Esophagus muscularis mucosa (tissue), 4 donors: ENCODE measurements around the gene DNER. TPM values are rescaled to one million over a fixed set of nuclear protein-coding genes. Genes with fewer than 3 reads are reported as not detected.

ENCODE experiments used
- DNase-seq: peaks from one replicate; pipeline ENCODE4 v3.0.0-alpha.2; 2017; ENCODE audit errors: extremely low spot score
- H3K27ac ChIP-seq, 4 donors: fragments of 200-600 bp; sonication (generic); replicated peaks in 1 of 4; 1 replicate in 3 of 4; 2 replicates in 1 of 4; pipeline ENCODE4 v1.5.1; 2016 to 2019; ENCODE audit warnings: mild to moderate bottlenecking in 1 of 4
- H3K27me3 ChIP-seq, 4 donors: fragments of 200-600 bp; sonication (generic); one replicate each; pipeline versions ENCODE4 v1.5.1 to v1.6.0; 2016 to 2019
- H3K36me3 ChIP-seq, 4 donors: fragments of 200-600 bp; sonication (generic); one replicate each; pipeline ENCODE4 v1.5.1; 2016 to 2019
- H3K4me1 ChIP-seq, 4 donors: fragments of 200-600 bp; sonication (generic); one replicate each; pipeline ENCODE4 v1.5.1; 2016 to 2019
- H3K4me3 ChIP-seq, 4 donors: fragments of 200-600 bp; sonication (generic); 1 replicate in 2 of 4; 2 replicates in 2 of 4; pipeline ENCODE4 v1.5.1; 2016 to 2019; ENCODE audit warnings: mild to moderate bottlenecking in 4 of 4, moderate library complexity in 1 of 4
- H3K9me3 ChIP-seq, 4 donors: fragments of 200-600 bp; sonication (generic); 1 replicate in 3 of 4; 2 replicates in 1 of 4; pipeline ENCODE4 v1.5.1; 2016 to 2019
- CTCF ChIP-seq, 3 experiments: fragments of 200-600 bp in 2 of 3; fragments of 450-650 bp in 1 of 3; sonication (generic) in 2 of 3; IDR thresholded peaks; one replicate each; pipeline ENCODE4 v1.5.1; 2017 to 2019; ENCODE audit warnings: antibody characterized with exemption in 3 of 3, mild to moderate bottlenecking in 2 of 3, moderate library complexity in 1 of 3
- EP300 ChIP-seq: sonication (generic); formaldehyde crosslinking; IDR thresholded peaks from one replicate; pipeline ENCODE4 v1.6.1; 2017; ENCODE audit warnings: antibody characterized with exemption
- POLR2A ChIP-seq: fragments of 450-650 bp; IDR thresholded peaks from one replicate; pipeline ENCODE4 v1.6.1; 2017; ENCODE audit warnings: antibody characterized with exemption, moderate library complexity, mild to moderate bottlenecking, low read depth
- POLR2AphosphoS5 ChIP-seq, 2 donors: sonication (generic); formaldehyde crosslinking; IDR thresholded peaks; one replicate each; pipeline ENCODE4 v1.6.1; 2017; ENCODE audit warnings: antibody characterized with exemption in 2 of 2
- WGBS: methylation state at CpG from one replicate; pipeline ENCODE4 v1.1.5; 2018; 5-methylcytosine and 5-hydroxymethylcytosine counted together
- intact Hi-C: fragments of 100-400 bp; cut with DNase I; formaldehyde crosslinking; loops from one replicate; pipeline ENCODE4 v1.15.1; 2023
- total RNA-seq, 4 donors: library from RNA; depleted of rRNA; stranded (reverse); fragments of >200 nt; gene quantifications; one replicate each; pipeline versions ENCODE4 v1.1.0 to v1.2.1, GENCODE V29; 2016

The DNER gene
- total RNA-seq, 4 donors from 2014 or later, result 2.9 to 5.3 (median 4.6) TPM

- intact Hi-C loops, result no loop called here
- Histone ChIP-seq H3K36me3 (no peaks in the 10 kb centered on the region), H3K4me3 (no peak overlapping the region), H3K4me1 (peaks cover 0 to 4% (median 0%) of the 10 kb centered on the region in 4 donors), H3K27ac (no peak overlapping the region), H3K9me3 (no peaks in the 10 kb centered on the region), H3K27me3 (no peaks in the 10 kb centered on the region)
- no peak for TF ChIP-seq POLR2A
- no peak for TF ChIP-seq CTCF (IDR thresholded peaks at IDR 0.05)
- TF ChIP-seq EP300, result no peak
- TF ChIP-seq POLR2AphosphoS5 (IDR thresholded peaks at IDR 0.05), result no peak
- DNase-seq, result no peak
These were observed 192.8 kb downstream of the DNER start for GRCh38 chr2:229521576-229521975.

GRCh38 chr2:229520691-229521096 is 193.7 kb downstream of the DNER start:
- Histone ChIP-seq H3K9me3 (no peaks in the 10 kb centered on the region), H3K4me3 (no peak overlapping the region), H3K27ac (no peak overlapping the region), H3K4me1 (peaks cover 0 to 4% (median 0%) of the 10 kb centered on the region in 4 donors), H3K27me3 (no peaks in the 10 kb centered on the region), H3K36me3 (no peaks in the 10 kb centered on the region)
- no peak for DNase-seq
- 79% methylated on average over 4 of the region's 4 CpGs for WGBS
- TF ChIP-seq POLR2A (no peak), CTCF (IDR thresholded peaks at IDR 0.05) (no peak), POLR2AphosphoS5 (IDR thresholded peaks at IDR 0.05) (no peak), EP300 (no peak)
- intact Hi-C loops, result no loop called here

DNA sequence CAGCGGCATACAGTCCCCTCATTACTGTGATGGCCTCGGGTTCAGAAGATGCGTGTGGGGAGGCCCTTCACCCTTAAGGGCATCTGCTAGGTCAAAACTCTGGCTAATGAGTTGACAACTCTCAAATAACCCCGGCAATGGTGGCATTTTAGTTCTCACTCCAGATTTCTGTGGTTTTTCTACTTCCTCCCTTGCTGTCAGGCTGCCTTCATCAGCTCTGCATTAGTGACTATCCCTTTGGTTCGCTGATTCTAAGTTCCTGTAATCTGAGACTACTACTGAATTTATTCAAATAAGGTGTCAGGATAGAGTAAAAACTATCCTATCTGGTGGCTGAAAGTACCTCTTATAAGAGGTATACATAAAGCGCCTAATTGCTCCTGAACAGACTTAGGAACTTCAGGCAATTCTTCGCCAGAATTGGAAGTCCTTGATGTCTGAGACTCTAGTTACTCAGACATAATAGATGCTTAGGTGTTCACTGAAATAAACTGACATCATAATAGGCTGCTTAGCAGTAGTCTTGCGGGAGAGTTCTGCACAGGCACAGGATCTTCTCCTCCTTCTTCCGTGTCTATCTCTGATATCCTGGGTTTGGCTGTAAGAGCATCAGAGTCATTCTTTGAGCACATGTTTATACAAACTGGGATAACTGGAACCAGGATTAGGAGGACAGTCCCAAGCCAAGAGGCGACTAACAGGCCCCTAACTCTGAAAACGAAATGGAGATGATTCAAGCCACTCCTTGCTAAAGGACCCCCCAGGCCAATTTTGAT is 194.5 kb downstream of the DNER start:
- TF ChIP-seq CTCF (IDR thresholded peaks at IDR 0.05), result no peak
- TF ChIP-seq POLR2A, result no peak
- no peak for TF ChIP-seq POLR2AphosphoS5 (IDR thresholded peaks at IDR 0.05)
- no peak for TF ChIP-seq EP300
- Histone ChIP-seq H3K9me3 (no peaks in the 10 kb centered on the region), H3K27ac (no peak overlapping the region), H3K36me3 (no peaks in the 10 kb centered on the region), H3K4me3 (no peak overlapping the region), H3K4me1 (peaks cover 0 to 4% (median 0%) of the 10 kb centered on the region in 4 donors), H3K27me3 (no peaks in the 10 kb centered on the region)
- WGBS, result 74% methylated on average over 11 of the region's 11 CpGs
- intact Hi-C loops, result no loop called here
- DNase-seq, result no peak

DNA sequence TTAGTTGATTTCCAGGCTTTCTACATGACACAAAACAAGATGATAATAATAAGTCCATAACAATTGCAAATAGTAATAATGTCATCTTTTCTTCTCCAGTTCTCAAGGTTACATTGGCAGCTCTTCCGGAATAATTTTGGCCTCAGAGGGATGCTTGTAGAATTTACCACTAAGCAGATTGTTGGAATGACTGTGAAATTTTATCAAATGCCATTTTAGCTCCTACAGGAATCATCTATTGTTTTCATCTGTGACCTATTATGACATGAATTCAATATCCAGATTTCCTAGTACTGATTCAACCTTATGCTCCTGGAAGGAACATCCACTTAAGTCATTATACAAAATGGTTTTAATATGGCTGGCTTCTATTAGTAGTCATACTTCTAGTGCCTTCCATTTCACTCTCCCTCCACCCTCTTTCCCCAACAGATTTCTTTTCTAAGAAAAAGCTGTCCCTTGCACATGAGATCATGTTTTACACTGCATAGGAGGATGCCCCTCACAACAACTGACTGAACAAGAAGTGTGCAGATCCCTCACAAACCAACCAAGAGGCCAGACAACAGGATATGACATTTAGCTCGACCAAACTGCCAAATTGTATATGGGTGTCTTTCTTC is 200.0 kb downstream of the DNER start:
- TF ChIP-seq EP300 (no peak), CTCF (IDR thresholded peaks at IDR 0.05) (no peak), POLR2A (no peak)
- DNase-seq, result no peak
- Histone ChIP-seq H3K27me3 (no peaks in the 10 kb centered on the region), H3K9me3 (no peaks in the 10 kb centered on the region), H3K27ac (no peak overlapping the region), H3K4me3 (no peak overlapping the region), H3K4me1 (no peaks in the 10 kb centered on the region), H3K36me3 (no peaks in the 10 kb centered on the region)
- intact Hi-C loops, result no loop called here
- 54% methylated on average over 2 of the region's 2 CpGs for WGBS
